Daoy (cell line): ENCODE data around the gene ITIH5. TPM values are rescaled to one million over a fixed set of nuclear protein-coding genes. Genes with fewer than 3 reads are reported as not detected.
"Not testable (repeated sequence)": the region's sequence is repeated elsewhere in the genome, so short reads cannot be mapped to it uniquely, and the experiment has no call there.

Source experiments
- DNase-seq: peaks from one replicate; pipeline ENCODE4 v3.0.0-alpha.2; 2015; ENCODE audit warnings: low read depth
- total RNA-seq: library from RNA; depleted of rRNA; stranded (reverse); fragments of >200 nt; shearing (Covaris generic); gene quantifications from 2 replicates; pipeline ENCODE4 v1.2.3, GENCODE V29; 2014; rRNA removed

Gene ITIH5
- total RNA-seq, result 0.06 TPM in 1 of 2 replicates, not detected in the other

DNA sequence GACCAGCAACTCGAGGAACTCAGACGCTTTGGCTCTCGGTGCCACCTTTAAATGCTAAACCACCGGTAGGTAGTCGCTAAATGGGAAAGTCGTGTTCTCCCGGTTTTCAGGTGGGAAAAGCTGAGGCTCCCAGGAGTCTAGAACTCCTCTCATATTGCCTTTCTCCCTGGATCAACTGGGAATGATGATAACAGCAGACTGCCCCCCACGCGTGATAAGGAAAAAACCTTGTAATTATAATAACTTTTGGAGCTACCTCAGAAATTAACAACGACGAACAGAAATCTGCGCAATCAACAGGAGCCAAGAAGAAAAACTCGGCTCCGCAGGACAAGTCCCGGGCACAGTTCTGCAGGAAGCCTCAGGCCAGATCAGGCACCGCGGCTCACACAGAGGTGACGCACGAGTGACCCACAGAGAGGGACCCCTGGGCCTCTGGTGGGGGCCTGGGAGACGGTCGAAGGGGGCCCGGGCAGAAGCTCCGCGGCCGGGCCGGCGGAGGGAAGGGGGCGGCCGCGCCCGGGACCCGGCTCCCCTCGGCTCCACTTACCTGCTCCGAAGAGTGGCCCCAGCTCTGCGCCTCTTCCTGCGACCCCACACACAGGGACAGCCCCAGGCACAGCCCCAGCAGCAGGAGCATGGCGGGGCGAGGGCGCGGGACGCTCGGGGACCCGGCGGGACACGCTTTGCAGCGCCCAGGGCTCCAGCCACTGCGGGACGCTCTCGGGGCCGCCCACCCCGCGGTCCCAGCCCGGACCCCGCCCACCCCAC lies at the start of gene ITIH5:
Gene ITIH5, minus strand, starts transcription at position 714 of the 771 bp plus-strand sequence. Its CDS starts 74 bp downstream, at position 640.
- peak; percentile 17 for DNase-seq

DNA sequence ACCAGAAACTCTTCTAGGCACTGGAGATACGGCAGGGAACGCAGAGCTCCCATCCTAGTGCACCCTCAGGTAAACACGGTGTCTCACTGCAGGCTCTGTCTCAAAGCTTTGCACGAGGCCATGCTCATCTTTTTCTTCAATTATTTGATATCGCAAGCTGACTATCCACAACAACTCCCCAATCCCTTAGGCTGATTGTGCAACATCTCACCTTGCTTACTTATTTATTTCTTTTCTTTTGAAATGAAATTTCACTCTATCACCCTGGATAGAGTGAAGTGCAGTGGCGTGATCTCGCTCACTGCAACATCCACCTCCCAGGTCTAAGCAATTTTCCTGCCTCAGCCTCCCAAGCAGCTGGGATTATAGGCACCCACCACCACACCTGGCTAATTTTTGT lies 48.7 kb upstream of the ITIH5 start:
- DNase-seq, result no peak

DNA sequence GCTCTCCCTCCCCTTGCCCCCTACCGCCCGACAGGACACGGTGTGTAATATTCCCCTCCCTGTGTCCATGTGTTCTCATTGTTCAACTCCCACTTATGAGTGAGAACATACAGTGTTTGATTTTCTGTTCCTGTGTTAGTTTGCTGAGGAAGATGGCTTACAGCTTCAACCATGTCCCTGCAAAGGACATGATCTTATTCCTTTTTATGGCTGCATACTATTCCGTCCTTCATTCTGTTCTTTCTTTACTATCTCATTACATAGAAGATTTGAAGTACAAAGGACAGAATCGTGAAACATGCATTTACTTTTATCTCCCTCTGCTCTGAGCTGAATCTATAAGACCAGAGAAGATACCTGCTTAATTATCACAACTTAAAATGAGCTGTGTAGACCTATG lies 44.3 kb upstream of the ITIH5 start:
- not testable (repeated sequence) for DNase-seq

DNA sequence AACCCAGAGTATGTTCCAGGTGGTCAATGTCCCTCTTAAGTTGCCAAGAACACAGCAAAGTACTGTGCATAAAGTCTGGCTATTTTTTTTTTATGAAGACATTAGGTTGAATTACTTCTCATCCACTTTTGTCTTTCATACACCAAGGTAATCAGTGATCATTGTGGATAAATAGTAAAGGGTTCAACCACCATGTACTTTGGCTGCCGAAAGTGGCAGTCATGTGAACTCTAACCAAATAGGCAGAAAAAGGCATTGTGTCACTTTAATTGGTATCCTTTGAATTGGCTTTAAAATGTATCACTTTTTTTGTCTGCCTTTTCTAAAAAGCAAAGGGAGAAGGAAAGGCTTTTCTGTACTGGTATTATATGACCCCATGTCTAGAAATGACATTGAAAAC lies 43.7 kb upstream of the ITIH5 start:
- DNase-seq, result no peak

DNA sequence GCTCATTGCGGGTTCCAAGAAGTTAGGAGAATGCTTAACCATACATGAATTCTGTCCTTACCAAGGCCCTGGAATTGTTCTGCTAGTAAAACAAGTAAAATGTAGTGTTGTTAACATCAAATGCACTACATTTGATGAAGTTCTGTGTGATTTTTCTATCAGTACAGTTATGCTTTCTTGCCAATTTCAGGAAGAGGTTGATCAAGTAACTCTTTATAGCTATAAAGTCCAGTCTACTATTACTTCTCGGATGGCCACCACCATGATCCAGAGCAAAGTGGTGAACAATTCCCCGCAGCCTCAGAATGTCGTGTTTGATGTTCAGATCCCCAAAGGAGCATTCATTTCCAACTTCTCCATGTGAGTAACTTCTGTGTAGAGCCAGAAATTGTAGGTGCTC lies 42.1 kb upstream of the ITIH5 start:
- no peak for DNase-seq

DNA sequence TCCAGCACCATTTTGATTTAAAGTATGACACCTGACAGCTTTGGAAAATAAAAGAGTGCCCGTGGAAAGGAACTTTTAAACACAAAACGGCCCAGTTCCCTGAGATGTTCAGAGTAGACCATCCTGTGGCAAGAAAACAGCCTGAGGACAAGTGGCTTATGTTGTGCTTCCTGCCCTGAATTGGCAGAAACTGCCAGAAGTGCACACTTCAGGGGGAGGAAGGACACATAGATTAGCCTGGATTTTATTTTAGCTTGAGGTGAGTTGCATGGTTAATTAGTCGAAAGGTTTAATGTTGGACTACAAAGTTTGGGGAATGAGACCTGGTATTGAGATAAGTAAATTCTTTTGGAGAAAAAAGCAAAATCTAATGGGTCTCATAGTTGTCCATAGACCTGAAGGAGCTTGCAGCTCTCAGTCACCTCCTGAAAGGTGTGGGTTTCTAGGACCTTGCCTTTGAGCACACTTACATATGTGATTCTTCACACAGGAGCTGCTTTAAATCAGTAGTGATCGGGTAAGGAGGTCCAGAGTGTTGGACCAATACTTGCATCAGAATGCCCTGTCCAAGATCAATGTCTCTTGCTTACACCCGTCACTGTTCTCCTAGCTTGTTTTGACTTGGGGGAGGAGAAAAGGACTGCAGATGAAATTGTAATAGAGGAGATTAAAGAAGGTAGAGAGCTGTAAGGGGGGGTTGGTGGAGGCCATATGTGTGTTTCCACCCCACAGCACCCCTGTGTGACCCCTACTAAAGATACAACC lies 41.3 kb upstream of the ITIH5 start:
- DNase-seq, result no peak

DNA sequence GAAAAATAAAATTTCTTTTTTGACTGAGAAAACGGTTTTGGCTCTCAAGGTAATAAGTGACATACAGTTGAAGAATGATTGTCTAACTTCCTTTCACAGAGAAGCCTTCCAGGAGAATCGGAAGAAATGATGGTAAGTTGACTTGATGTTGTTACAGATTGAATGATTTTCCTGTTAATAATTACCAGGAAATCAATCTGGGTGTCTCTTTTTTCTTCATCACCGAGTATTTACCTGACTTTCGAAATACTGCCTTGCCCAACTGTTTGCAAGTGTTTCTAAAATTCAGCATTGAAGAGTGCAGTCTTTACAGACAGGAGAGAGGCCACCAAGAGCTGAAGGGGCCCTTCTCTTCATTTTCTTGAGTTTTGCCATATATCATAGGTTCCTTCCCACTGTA lies 40.3 kb upstream of the ITIH5 start:
- no peak for DNase-seq

DNA sequence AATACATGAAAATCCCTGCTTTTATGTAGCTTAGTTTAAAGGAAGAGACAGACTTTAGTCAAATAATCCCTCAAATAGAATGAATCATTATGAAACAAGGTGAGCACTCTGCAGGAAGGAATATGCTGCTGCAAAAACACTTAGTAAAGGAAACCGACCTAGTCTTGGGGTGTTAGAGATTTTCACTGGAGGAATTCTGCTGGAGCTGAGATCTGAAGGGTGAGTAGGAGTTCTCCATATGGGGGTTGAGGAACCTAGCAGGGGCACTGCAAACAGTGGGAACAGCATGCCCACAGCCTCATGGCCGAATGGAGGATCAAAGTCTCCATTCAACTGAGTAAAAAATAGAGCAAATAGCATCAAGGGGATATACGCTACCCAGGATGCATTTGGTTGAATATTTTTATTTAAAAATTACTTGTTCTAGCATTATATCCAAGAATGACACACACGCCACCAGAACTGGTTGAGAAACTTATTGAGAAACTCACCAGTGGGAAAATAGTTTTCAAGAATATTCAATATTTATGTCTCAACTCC lies 39.8 kb upstream of the ITIH5 start:
- no peak for DNase-seq

DNA sequence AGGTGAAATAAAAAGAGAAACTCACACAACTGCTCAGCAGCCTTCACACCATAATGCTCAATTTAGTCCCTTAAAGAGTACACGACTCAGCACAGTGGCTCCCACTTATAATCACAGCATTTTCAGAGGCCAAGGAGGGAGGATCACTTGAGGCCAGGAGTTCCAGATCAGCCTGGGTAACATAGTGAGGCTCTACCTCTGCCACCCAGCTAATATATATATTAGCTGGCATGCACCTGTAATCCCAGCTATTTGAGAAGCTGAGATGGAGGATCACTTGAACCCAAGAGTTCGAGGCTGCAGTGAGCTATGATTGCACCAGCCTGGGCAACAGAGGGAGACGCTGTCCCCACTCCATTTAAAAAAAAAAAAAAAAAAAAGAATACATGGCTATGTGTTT lies 38.6 kb upstream of the ITIH5 start:
- DNase-seq, result no peak

DNA sequence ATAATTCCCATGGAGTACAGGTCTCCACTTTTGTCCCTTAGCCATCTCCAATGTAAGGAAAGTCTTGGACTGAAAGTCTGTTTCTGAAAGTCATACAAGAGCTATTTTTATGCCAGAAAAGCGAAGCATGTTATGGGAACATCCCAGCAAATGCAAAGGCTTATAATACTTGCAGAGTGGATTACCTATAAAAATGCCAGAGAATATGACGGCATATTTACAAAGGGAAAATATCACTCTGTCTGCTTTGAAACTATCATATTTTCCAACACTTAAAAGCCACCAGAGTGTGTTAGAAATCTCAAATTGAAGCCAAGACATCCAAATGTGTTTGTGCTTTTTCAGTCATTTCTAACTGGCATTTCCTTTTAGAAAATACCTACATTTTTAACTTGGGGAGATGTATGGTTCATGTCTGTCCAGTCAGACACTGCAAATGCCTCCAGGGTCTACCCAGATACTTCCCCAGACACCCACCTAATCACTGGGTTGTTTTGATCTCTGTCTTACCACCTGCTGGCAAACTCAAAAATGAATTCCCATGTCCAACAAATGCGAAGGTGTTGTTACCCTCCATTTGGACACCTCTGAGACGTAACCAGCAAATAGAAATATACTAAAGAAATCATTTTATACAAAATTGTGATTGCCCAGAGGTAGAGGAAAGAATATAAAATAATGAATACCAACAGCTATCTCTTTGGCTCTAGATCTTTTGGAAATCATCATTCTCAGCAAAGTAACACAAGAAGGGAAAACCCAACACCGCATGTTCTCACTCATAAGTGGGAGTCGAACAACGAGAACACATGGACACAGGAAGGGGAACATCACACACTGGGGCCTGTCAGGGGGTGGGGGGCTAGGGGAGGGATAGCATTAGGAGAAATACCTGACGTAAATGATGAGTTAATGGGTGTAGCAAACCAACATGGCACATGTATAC lies 37.6 kb upstream of the ITIH5 start:
- no peak for DNase-seq

DNA sequence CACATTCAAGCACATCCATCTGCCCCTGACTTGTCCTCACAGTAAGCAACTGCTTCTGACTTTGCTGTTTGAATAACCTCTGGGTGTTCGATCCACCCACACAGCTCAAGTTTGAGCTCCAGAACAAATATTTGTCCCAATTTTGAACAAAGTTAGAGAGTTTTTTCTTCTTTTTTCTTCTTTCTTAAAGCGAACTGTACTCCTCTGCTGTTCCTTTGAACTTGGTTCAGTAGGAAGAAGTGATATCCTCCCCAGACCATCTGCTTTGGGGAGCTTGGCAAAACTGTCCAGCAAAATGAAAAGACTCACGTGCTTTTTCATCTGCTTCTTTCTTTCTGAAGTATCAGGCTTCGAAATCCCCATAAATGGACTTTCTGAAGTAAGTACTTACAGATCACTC lies 36.4 kb upstream of the ITIH5 start, which contains the start of gene ITIH2:
Gene ITIH2, plus strand, starts transcription at position 177 of the 400 bp plus-strand sequence. Its CDS starts 119 bp downstream, at position 296.
- DNase-seq, result no peak

DNA sequence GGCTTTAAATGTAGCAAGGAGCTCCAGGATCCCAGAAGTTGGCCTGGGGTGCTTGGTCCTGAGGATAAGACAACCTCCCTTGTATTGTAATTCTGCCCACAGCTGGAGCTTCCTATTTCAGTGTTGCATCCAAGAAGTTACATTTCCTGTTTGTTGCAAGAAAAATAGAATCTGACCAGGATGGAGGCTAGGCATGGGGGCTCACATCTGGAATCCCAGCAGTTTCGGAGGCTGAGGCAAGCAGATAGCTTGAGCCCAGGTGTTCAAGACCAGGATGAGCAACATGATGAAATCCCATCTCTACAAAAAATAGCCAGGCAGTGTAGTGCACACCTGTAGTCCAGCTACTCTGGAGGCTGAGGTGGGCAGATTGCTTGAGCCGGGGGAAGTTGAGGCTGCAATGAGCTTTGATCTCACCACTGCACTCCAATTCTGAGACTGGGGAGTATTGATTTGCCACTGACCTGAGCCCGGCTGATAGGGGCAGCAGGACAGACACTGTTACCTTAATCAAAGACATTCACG lies 35.6 kb upstream of the ITIH5 start:
- DNase-seq, result no peak

DNA sequence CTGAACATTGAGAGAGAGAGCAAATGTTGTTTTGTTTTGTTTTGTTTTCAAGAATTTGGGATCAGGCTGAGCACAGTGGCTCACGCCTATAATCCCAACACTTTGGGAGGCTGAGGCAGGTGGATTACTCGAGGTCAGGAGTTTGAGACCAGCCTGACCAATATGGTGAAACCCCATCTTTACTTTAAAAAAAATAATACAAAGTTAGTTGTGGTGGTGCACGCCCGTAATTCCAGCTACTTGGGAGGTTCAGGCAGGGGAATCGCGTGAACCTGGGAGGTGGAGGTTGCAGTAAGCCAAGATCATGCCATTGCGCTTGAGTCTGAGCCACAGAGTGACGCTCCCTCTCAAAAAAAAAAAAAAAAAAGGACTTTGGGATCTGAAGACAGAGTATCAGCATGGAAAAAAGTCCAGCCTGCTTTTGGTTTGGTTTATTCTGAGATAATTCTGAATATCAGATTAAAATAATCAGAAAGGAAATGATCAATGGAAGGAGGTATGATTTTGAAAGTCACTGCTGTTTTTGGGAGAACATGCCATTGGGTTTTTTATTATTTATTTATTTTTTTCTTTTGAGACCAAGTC lies 34.5 kb upstream of the ITIH5 start:
- no peak for DNase-seq

DNA sequence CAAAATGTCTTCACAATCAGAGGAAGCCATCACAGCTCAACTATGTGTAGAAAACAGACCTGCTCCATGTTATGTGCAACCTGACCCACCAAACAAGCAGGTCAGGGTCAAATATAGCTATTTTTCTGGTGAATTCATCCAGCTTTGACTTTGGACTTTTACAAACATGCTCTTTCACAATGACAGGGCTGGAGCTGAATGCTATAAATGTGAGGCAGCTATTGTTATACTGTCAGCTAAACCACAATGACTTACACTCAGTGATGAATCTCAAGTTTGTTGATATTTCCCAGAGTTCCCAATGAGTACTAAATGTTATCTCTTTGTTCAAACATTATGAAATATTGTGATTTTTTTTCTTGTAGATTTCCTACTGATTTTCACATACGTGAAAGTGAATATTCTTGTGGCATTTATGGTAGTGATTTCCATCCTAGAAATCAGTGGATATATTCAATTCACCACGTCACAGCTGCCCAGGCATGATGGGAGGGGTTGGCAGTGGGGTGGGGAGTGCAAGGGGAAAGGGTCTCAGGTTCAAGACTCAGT lies 33.9 kb upstream of the ITIH5 start:
- DNase-seq, result peak; percentile 29

DNA sequence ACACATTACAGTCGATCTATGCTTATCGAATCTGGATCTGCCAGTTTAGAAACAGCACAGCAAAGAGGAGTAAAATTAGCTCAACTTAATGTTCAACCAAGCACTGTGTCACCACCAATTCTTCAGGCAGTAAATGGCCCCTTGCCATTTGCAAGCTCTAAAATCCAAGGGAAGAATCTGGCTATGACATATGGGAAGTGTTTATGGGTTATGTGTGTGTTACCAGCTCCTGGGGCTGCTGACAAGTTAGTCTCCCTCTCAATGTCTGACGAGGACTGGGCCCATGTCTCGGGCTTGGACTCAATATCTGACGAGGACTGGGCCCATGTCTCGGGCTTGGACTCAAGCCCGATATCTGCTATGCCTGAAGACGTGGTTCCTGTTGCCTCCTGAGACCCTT lies 30.7 kb upstream of the ITIH5 start:
- DNase-seq, result peak; percentile 32

DNA sequence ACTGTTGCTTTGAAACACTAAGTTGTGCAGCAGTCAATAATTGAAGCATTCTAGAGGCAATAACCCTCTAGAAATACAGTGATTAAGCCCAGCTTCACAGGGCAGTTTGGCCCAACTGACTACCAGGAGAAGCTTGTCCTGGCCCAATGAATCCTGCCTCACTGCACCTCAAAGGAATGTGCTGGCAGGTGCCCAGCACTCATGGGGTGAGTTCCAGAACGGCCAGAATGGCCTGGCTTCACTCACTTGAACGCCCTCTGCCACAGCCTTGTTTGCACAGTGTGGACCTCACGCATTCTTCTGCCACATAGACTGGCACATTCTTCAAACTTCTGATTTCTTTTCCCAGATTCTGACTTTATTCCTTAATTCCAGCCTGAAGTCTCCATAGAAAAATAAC lies 29.8 kb upstream of the ITIH5 start:
- no peak for DNase-seq

DNA sequence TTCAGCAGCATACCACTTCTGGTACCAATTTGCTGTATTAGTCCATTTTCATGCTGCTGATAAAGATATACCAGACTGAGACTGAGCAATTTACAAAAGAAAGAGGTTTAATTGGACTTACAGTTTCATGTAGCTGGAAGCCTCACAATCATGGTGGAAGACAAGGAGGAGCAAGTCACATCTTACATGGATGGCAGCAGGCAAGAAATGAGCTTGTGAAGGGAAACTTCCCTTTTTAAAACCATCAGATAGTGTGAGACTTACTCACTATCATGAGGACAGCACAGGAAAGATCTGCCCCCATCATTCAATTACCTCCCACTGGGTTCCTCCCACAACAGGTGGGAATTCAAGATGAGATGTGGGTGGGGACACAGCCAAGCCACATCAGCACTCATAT lies 26.4 kb upstream of the ITIH5 start:
- DNase-seq, result not testable (repeated sequence)

DNA sequence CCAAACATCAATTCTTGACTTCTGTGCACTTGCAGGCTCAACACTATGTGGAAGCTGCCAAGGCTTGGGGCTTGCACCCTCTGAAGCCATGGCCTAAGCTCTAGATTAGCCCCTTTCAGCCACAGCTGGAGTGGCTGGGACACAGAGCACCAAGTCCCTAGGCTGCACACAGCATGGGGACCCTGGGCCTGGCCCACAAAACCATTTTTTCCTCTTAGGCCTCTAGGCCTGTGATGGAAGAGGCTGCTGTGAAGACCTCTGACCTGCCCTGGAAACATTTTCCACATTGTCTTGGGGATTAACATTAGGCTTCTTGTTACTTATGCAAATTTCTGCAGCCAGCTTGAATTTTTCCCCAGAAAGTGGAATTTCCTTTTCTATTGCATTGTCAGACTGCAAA lies 25.6 kb upstream of the ITIH5 start:
- DNase-seq, result not testable (repeated sequence)

DNA sequence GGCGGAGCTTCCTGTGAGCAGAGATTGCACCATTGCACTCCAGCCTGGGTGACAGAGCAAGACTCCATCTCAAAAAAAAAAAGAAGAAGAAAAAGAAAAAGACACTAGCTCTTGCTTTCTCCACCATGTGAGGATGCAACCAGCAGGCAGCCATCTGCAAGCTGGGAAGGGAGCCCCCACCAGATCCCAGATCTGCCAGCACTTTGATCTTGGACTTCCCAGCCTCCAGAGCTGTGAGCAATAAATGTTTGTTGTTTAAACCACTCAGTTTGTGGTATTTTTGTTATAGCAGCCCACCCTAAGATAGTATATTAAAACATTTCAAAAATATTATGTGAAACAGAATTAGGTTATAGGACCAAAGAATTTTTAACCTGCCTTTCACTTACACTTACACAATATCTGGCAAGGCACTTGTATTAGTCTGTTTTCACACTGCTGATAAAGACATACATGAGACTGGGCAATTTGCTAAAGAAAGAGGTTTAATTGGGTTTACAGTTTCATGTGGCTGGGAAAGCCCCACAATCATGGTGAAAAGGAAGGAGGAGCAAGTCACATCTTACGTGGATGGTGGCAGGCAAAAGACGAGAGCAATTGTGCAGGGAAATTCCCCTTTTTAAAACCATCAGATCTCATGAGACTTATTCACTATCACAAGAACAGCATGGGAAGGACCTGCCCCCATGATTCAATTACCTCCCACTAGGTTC lies 24.3 kb upstream of the ITIH5 start:
- DNase-seq, result not testable (repeated sequence)

DNA sequence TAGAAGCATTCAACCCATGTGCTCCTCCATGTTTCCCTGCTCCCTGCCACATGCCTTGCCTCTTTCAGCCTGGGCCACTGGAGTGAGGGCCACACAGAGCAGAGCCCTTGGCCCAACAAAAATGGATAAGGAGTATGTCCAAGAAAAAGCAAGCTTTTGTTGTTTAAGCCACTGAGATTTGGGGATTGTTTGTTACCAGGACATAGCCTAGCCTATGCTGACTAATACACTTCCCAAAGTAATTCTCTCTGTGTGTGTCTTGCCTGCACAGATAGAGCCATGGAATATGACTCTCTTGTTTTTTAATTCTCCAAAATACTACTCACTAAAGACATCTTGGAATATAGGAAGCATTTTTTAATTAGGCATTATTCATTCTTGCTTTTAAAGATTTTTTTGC lies 22.8 kb upstream of the ITIH5 start:
- DNase-seq, result no peak
